PFSK-1 (cell line): ENCODE results near the gene TRPM5.

Experiments
- FOXP2 ChIP-seq: optimal IDR thresholded peaks from 2 replicates; pipeline ENCODE3; 2011; ENCODE audit warnings: borderline replicate concordance, control low read depth, inconsistent platforms; ENCODE audit not compliant: insufficient read depth; ENCODE audit errors: extremely low read length, extremely low read depth
- POLR2AphosphoS5 ChIP-seq: IDR thresholded peaks from 2 replicates; pipeline ENCODE4 v1.6.1; 2012; ENCODE audit warnings: low read depth, mild to moderate bottlenecking, control low read depth, low read length, moderate library complexity
- SIN3A ChIP-seq: IDR thresholded peaks from 2 replicates; pipeline ENCODE4 v1.6.1; 2012; ENCODE audit warnings: mild to moderate bottlenecking, low read length, moderate library complexity, borderline replicate concordance; ENCODE audit not compliant: insufficient read depth
- TAF1 ChIP-seq: IDR thresholded peaks from 2 replicates; pipeline ENCODE4 v1.6.1; 2012; ENCODE audit warnings: low read length, control low read depth, borderline replicate concordance; ENCODE audit not compliant: insufficient read depth
- TF ChIP-seq, protein P1 (sequence below), 2 experiments: IDR thresholded peaks; 2 replicates each; pipeline versions ENCODE4 v1.6.1 to v1.8.0; 2011 to 2012; ENCODE audit warnings: low read depth in 2 of 2, low read length in 2 of 2, control low read depth in 1 of 2, inconsistent platforms in 1 of 2, mild to moderate bottlenecking in 1 of 2, moderate library complexity in 1 of 2; ENCODE audit not compliant: insufficient read depth in 1 of 2

Gene TRPM5

DNA sequence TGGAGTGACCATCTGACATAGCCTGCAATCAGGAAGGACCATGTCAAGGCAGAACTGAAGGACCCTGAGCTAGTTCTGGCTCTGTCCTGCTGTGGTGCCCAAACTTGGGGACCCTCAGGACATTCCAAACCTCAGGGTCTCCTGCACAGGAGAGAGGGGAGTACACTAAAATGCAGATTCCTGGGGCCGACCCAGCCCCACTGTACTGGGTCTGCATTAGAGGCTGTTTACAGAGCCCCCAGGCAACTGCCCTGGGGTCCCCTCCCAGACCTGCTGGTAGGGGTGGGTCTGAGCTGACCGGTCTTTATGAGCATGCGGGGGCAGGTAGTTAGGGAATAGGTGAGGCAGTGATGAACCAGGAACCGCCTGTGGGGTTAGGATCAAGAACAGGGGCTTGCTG, 6.8 kb downstream of the TRPM5 start:
- TF ChIP-seq TAF1: no peak
- no peak for TF ChIP-seq SIN3A
- no peak for TF ChIP-seq FOXP2
- TF ChIP-seq, protein P1, sequence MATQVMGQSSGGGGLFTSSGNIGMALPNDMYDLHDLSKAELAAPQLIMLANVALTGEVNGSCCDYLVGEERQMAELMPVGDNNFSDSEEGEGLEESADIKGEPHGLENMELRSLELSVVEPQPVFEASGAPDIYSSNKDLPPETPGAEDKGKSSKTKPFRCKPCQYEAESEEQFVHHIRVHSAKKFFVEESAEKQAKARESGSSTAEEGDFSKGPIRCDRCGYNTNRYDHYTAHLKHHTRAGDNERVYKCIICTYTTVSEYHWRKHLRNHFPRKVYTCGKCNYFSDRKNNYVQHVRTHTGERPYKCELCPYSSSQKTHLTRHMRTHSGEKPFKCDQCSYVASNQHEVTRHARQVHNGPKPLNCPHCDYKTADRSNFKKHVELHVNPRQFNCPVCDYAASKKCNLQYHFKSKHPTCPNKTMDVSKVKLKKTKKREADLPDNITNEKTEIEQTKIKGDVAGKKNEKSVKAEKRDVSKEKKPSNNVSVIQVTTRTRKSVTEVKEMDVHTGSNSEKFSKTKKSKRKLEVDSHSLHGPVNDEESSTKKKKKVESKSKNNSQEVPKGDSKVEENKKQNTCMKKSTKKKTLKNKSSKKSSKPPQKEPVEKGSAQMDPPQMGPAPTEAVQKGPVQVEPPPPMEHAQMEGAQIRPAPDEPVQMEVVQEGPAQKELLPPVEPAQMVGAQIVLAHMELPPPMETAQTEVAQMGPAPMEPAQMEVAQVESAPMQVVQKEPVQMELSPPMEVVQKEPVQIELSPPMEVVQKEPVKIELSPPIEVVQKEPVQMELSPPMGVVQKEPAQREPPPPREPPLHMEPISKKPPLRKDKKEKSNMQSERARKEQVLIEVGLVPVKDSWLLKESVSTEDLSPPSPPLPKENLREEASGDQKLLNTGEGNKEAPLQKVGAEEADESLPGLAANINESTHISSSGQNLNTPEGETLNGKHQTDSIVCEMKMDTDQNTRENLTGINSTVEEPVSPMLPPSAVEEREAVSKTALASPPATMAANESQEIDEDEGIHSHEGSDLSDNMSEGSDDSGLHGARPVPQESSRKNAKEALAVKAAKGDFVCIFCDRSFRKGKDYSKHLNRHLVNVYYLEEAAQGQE (IDR thresholded peaks at IDR 0.05; ENCODE audit: insufficient read depth in 1 of 2, low read depth in 2 of 2, low read length in 2 of 2): no peak
- TF ChIP-seq POLR2AphosphoS5: no peak

DNA sequence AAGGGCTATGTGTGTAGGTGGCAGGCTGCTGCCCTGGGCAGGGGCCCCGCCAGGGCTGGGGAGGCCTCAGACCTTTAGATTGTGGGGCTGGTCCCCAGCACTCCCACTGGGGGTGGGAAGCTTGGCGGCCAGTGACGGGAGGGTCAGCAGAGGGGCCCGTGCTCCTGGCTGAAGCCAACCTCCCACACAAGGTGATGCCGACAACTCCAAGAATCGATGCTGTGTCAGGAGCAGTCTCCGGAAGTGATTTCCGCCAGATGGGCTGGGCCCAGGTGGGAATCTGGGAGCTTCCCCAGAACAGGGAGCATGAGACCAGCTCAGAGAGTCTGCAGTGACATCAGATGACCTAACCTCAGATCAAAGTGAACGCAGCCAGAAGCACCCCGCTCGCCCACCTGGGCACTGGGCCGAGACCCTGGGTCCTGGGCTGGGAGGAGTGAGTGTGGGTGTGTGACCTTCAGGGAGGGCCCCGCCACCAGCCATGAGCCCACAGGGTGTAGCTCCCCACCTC, 7.7 kb downstream of the TRPM5 start:
- TF ChIP-seq, protein P1 (IDR thresholded peaks at IDR 0.05; ENCODE audit: insufficient read depth in 1 of 2, low read depth in 2 of 2, low read length in 2 of 2): no peak
- no peak for TF ChIP-seq POLR2AphosphoS5
- no peak for TF ChIP-seq FOXP2
- no peak for TF ChIP-seq SIN3A
- TF ChIP-seq TAF1: no peak

- TF ChIP-seq SIN3A: no peak
- TF ChIP-seq TAF1: no peak
- no peak for TF ChIP-seq POLR2AphosphoS5
- no peak for TF ChIP-seq FOXP2
- TF ChIP-seq, protein P1 (IDR thresholded peaks at IDR 0.05; ENCODE audit: insufficient read depth in 1 of 2, low read depth in 2 of 2, low read length in 2 of 2): no peak
Observed at GRCh38 chr11:2436013-2436520, 8.2 kb downstream of the TRPM5 start.

DNA sequence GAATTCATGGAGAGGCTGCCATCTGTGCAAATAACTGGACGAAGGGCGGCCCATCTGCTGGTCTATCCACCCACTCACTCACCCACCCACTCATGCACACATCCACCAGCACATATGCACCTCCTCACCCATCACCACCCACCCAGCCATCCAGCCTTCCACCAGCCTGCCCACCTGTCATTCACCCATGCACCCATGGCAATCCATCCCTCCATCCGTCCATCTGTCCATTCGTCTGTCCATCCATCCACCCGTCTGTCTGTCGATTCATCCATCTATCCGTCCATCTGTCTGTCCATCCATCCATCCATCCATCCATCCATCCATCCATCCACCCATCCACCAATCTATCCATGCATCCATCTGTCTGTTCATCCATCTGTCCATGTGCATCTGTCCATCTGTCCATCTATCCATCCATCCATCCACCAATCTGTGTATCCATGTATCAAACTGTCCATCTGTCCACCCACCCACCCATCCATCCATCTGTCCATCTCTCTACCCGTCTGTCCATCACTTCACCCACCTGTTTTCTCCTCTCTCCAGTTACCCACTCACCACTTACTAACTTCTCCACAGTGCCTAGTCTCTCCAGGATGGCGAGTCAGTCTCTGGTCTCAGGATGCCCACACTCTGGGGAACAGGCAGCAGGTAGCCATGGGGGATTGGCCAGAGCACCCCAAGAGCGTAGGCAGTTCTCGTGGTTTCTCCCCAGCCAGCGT, 8.9 kb downstream of the TRPM5 start:
- TF ChIP-seq FOXP2 (no peak), TAF1 (no peak), SIN3A (no peak), POLR2AphosphoS5 (no peak)
- TF ChIP-seq, protein P1 (IDR thresholded peaks at IDR 0.05; ENCODE audit: insufficient read depth in 1 of 2, low read depth in 2 of 2, low read length in 2 of 2): no peak
